BE2C (cell line): Measurements from ENCODE around the gene CEP128.

ENCODE experiments used
- DNase-seq: peaks from one replicate; pipeline ENCODE4 v3.0.0-alpha.2; 2020
- H3K27me3 ChIP-seq: fragments of 250-450 bp; sonication (Bioruptor Pico); 2 replicates; pipeline ENCODE4 v1.5.1; 2020; ENCODE audit warnings: mild to moderate bottlenecking
- H3K36me3 ChIP-seq: fragments of 250-450 bp; sonication (Bioruptor Pico); 2 replicates; pipeline ENCODE4 v1.5.1; 2020; ENCODE audit warnings: mild to moderate bottlenecking
- H3K4me1 ChIP-seq: fragments of 250-450 bp; sonication (Bioruptor Pico); 2 replicates; pipeline ENCODE4 v1.5.1; 2020
- H3K4me3 ChIP-seq: 2 replicates; pipeline ENCODE4 v1.5.1; 2011; ENCODE audit warnings: low read depth, low read length
- H3K9me3 ChIP-seq: fragments of 250-450 bp; sonication (Bioruptor Pico); 2 replicates; pipeline ENCODE4 v1.5.1; 2020
- TF ChIP-seq, protein P1 (sequence below): IDR thresholded peaks from 2 replicates; pipeline ENCODE4 v1.5.1; 2012; ENCODE audit warnings: mild to moderate bottlenecking, low read depth, low read length

CEP128 gene

DNA sequence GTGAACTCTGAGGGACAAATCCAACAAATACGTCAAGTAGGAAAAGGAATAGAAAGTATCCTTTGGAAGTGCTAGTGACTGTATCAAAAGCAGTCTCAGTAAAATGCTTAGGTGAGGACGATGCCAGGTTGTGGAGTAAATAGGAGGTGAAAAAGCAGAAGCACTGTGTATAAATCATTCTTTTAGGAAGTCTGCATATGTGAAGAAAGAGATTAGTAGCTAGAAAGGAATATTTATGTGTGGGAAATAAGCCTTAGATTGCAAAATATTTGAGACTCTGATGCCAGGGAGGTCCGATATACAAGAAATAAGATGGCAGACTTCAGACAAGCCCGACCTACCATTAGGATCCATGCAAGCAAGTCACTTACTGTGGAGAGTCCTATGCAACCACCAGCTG, 7.9 kb downstream of the CEP128 start:
- H3K4me1 ChIP-seq: peaks cover 15% of the 10 kb centered on the region

DNA sequence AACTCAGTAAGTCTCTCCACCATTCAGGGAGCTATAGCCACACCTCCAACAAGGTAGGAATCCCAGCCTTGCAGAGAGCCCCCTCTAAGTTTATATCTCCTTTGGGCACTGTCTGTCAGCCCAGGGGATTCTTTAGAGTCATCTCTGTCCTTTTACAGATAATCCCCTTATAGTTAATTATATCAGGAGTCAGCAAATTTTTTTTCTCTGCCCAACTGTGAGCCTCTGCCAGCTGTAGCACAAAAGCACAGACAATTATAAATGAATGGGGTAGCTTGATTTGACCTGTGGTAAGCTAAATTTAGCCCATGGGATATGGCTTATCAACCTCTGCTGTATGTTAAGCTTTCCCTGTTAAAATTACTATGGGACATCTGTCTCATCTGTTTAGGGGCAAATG, 8.3 kb downstream of the CEP128 start:
- peaks cover 15% of the 10 kb centered on the region for H3K4me1 ChIP-seq
- TF ChIP-seq, protein P1, sequence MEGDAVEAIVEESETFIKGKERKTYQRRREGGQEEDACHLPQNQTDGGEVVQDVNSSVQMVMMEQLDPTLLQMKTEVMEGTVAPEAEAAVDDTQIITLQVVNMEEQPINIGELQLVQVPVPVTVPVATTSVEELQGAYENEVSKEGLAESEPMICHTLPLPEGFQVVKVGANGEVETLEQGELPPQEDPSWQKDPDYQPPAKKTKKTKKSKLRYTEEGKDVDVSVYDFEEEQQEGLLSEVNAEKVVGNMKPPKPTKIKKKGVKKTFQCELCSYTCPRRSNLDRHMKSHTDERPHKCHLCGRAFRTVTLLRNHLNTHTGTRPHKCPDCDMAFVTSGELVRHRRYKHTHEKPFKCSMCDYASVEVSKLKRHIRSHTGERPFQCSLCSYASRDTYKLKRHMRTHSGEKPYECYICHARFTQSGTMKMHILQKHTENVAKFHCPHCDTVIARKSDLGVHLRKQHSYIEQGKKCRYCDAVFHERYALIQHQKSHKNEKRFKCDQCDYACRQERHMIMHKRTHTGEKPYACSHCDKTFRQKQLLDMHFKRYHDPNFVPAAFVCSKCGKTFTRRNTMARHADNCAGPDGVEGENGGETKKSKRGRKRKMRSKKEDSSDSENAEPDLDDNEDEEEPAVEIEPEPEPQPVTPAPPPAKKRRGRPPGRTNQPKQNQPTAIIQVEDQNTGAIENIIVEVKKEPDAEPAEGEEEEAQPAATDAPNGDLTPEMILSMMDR: no peak

More for the DNA sequence above, 7.9 kb downstream of the CEP128 start:
- H3K4me3 ChIP-seq: peak overlapping the region; percentile 11; the same call in 1 of the 2 replicates
- H3K27me3 ChIP-seq: no peaks in the 10 kb centered on the region
- no peak for DNase-seq
- peaks cover 4% of the 10 kb centered on the region; the same call in 1 of the 2 replicates for H3K9me3 ChIP-seq
- TF ChIP-seq, protein P1: no peak
- H3K36me3 ChIP-seq: no peaks in the 10 kb centered on the region; the same call in 1 of the 2 replicates

DNA sequence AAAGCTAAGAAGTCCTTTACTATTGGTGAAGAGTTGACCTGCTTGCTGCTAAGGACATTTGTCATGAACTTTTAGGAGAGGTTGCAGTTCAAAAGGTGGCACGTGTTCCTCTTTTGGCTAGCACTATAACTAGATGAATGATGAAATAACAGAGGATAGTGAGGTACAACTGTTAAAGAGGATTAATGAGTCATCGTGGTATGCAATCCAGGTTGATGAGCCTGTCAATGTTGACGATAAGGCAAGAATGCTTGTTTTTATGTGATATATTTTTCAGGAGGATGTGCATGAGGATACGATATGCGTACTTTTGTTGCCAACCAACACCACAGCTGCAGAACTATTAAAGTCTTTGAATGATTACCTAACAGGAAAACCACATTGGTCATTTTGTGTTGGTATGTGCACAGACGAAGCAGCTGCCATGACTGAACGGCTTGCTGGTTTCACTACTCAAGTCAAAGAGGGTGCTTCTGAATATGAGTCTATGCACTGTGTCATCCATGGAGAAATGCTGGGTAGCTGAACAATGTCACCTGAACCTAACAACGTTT, 10.6 kb downstream of the CEP128 start:
- no peak for DNase-seq
- Histone ChIP-seq H3K9me3 (peaks cover 4% of the 10 kb centered on the region; the same call in 1 of the 2 replicates), H3K4me3 (no peak overlapping the region), H3K36me3 (no peaks in the 10 kb centered on the region; the same call in 1 of the 2 replicates), H3K27me3 (no peaks in the 10 kb centered on the region), H3K4me1 (peaks cover 9% of the 10 kb centered on the region)
- TF ChIP-seq, protein P1: no peak

More for the DNA sequence above, 8.3 kb downstream of the CEP128 start:
- H3K36me3 ChIP-seq: no peaks in the 10 kb centered on the region; the same call in 1 of the 2 replicates
- no peaks in the 10 kb centered on the region for H3K27me3 ChIP-seq
- H3K4me3 ChIP-seq: peak overlapping the region; percentile 11; the same call in 1 of the 2 replicates
- peaks cover 4% of the 10 kb centered on the region; the same call in 1 of the 2 replicates for H3K9me3 ChIP-seq
- DNase-seq: no peak

DNA sequence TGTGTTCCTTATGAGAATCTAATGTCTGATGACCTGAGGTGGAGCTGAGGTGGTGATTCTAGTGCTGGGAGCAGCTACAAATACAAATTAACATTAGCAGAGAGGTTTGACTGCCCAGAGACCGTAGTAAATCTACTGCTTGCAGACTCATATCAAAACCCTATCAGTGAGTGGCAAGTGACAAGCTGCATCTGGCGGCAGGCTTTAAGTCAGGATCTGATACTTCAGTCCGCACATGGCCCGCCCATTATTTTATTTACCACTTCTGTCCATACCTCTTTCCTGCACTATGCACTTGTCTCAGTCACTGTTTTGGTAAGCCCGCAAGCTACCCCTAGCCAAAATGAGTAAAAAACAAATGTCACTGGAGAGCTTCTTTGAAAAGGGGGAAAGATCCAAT, 11.4 kb downstream of the CEP128 start:
- DNase-seq: no peak
- TF ChIP-seq, protein P1: no peak
- Histone ChIP-seq H3K4me3 (no peak overlapping the region), H3K9me3 (peaks cover 4% of the 10 kb centered on the region; the same call in 1 of the 2 replicates), H3K27me3 (no peaks in the 10 kb centered on the region), H3K36me3 (no peaks in the 10 kb centered on the region; the same call in 1 of the 2 replicates), H3K4me1 (peaks cover 9% of the 10 kb centered on the region; the same call in 1 of the 2 replicates)

DNA sequence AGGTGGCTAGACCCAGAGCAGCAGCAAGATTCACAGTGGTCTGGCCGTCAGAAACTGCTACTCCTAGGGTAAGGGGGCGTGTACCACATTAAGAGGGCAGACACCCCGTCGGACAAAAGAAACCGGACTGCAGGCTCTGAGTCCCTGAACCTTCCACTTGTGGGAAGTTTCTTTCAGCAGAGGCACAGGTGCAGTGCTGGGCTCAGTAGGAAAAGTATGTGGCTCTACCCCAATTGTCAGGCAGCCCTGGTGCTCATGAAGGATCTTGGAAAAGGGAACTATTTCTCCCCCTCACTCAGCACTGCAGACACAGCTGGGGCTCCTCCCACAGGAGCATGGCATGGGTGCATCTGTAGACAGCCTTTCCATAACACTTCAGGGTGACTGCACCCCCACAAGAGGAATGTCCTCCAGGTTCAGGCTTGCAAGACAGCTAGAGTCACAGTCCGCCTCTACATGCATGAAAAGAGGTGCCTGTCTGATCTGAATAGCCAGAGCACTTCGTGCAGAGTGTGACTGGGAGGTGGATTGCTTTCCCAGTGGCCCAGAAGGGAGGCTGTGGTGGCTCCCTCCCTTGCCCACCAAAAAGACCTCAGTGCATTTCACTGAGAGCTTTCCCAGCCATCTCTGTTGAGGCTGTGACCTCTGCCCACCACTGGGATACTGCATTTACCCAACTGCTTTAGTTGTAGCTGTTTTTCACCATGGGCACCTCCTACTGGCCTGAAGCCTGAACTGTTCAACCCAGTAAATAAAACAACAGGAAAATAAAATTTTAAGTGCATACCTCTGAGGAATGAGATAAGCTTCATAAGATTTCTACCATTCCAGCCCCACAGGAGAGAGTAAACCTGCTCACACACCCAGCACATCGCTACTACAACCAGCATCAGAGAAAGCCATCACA, 14.2 kb downstream of the CEP128 start:
- Histone ChIP-seq H3K27me3 (no peaks in the 10 kb centered on the region), H3K4me1 (peaks cover 3% of the 10 kb centered on the region; the same call in 1 of the 2 replicates), H3K4me3 (no peak overlapping the region), H3K9me3 (peaks cover 4% of the 10 kb centered on the region; the same call in 1 of the 2 replicates), H3K36me3 (no peaks in the 10 kb centered on the region; the same call in 1 of the 2 replicates)
- TF ChIP-seq, protein P1: peak; percentile 27
- DNase-seq: no peak
